ENCODE measurements around the gene RCOR1.

DNA sequence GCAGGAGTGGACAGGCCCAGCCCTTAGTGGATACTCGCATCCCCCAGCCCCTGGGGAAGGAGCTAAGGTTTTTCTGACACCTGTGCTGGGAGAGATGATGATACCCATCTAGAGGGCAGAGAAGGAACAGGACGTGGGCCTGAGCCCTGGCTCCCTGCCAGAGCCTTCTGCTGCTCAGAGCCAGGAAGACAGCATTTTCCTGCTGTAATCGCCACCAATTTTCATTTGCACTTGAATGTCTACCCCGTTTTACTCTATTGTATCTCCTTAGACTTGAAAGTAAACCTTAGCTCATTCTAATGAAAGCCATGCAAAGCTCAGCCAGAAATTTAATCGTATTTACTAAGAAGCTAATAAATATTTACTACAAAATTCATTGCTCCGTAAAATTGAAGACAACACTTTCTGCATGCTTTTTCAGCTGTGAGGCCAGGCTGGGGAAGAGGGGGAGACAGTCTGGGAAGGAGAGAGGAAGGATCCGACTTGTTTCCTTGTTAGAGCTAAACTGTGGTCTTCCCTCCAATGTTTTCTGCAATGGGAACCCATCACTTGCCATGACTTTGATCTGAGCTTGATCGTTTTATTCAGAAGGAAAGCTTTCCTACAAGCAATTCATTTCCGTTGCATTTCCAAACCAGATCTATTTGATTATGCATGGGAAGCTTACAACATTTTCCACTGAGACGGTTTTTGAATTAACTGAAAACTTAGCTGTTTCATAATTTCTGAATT, 167.2 kb downstream of the RCOR1 start:
- TF ChIP-seq POLR2A (IDR thresholded peaks at IDR 0.05; ENCODE audit: low read length) = no peak
- TF ChIP-seq GATA1 (IDR thresholded peaks at IDR 0.05; ENCODE audit: low read depth, low read length) = no peak

Measured in erythroblast (primary cell).